Nephron (organoid): Measurements from ENCODE around the gene UVRAG.

Experiments used
- H3K27ac Mint-ChIP-seq, 3 experiments: 2 replicates each; pipeline ENCODE4 v1.8.0; 2020; ENCODE audit warnings: mixed read lengths in 3 of 3, mild to moderate bottlenecking in 2 of 3, moderate library complexity in 1 of 3
- H3K27me3 Mint-ChIP-seq: 2 replicates; pipeline ENCODE4 v1.8.0; 2021; ENCODE audit warnings: low read depth, mild to moderate bottlenecking, moderate library complexity, mixed read lengths
- H3K36me3 Mint-ChIP-seq: 2 replicates; pipeline ENCODE4 v1.8.0; 2020; ENCODE audit warnings: low read depth, mixed read lengths
- H3K4me1 Mint-ChIP-seq: 2 replicates; pipeline ENCODE4 v1.8.0; 2020; ENCODE audit warnings: mixed read lengths
- H3K4me3 Mint-ChIP-seq, 3 experiments: 2 replicates each; pipeline ENCODE4 v1.8.0; 2020; ENCODE audit warnings: mild to moderate bottlenecking in 3 of 3, mixed read lengths in 3 of 3, moderate library complexity in 2 of 3
- H3K9me3 Mint-ChIP-seq: 2 replicates; pipeline ENCODE4 v1.8.0; 2020; ENCODE audit warnings: mixed read lengths
- TF ChIP-seq, protein P1 (sequence below), 3 experiments: fragments of 200-600 bp; sonication (generic); IDR thresholded peaks; one replicate each; pipeline ENCODE4 v1.5.0; 2021; ENCODE audit warnings: antibody characterized with exemption in 3 of 3; ENCODE audit not compliant: unreplicated experiment in 3 of 3

Gene UVRAG

DNA sequence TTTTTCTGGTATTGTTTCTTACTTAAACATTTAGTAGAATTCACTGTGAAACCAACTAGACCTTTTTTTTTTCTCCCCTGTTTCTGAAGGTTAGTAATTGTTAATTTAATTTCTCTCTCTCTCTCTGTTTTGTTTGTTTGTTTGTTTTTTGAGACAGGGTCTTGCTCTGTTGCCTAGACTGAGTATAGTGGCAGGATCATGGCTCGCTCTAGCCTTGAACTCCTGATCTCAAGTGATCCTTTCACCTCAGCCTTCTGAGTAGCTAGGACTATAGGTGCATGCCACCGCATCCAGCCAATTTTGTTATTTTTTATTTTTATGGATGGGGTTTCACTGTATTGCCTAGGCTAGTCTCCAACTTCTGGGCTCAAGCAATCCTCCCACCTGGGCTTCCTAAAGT is 165.0 kb downstream of the UVRAG start:
- H3K27me3 Mint-ChIP-seq, result no peaks in the 10 kb centered on the region
- H3K4me1 Mint-ChIP-seq, result peaks cover 12% of the 10 kb centered on the region
- H3K27ac Mint-ChIP-seq, result peak overlapping the region; percentile 40 to 91 (median 90)
- H3K9me3 Mint-ChIP-seq, result peaks cover 42% of the 10 kb centered on the region
- TF ChIP-seq, protein P1, sequence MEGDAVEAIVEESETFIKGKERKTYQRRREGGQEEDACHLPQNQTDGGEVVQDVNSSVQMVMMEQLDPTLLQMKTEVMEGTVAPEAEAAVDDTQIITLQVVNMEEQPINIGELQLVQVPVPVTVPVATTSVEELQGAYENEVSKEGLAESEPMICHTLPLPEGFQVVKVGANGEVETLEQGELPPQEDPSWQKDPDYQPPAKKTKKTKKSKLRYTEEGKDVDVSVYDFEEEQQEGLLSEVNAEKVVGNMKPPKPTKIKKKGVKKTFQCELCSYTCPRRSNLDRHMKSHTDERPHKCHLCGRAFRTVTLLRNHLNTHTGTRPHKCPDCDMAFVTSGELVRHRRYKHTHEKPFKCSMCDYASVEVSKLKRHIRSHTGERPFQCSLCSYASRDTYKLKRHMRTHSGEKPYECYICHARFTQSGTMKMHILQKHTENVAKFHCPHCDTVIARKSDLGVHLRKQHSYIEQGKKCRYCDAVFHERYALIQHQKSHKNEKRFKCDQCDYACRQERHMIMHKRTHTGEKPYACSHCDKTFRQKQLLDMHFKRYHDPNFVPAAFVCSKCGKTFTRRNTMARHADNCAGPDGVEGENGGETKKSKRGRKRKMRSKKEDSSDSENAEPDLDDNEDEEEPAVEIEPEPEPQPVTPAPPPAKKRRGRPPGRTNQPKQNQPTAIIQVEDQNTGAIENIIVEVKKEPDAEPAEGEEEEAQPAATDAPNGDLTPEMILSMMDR (IDR thresholded peaks at IDR 0.05; ENCODE audit: unreplicated experiment in 3 of 3), result no peak
- peak overlapping the region; percentile 77 to 87 (median 83) for H3K4me3 Mint-ChIP-seq
- peaks cover 69% of the 10 kb centered on the region for H3K36me3 Mint-ChIP-seq

DNA sequence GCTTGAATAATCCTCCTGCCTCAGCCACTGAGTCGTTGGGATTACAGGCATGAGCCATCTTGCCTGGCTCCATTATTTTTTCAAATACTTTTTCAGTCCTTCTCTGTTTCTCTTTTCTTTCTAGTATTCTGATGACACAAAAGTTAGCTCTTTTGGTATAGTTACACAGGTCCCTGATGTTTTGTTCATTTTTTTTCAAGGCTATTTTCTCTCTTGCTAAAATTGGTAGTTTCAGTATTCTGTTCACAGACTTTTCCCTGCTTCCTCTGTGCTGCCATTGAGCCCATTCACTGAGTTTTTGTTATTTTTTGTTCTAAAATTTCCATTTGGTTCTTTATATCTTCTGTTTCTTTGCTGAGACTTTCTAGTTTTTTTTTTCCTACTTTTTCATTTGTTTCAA is 166.5 kb downstream of the UVRAG start:
- Mint-ChIP-seq H3K27me3 (no peaks in the 10 kb centered on the region), H3K4me1 (peaks cover 12% of the 10 kb centered on the region), H3K36me3 (peaks cover 69% of the 10 kb centered on the region), H3K9me3 (peaks cover 33% of the 10 kb centered on the region), H3K27ac (peak overlapping the region; percentile 24 to 79 (median 34)), H3K4me3 (peak overlapping the region; percentile 76 to 83 (median 79))
- TF ChIP-seq, protein P1 (IDR thresholded peaks at IDR 0.05; ENCODE audit: unreplicated experiment in 3 of 3), result no peak

DNA sequence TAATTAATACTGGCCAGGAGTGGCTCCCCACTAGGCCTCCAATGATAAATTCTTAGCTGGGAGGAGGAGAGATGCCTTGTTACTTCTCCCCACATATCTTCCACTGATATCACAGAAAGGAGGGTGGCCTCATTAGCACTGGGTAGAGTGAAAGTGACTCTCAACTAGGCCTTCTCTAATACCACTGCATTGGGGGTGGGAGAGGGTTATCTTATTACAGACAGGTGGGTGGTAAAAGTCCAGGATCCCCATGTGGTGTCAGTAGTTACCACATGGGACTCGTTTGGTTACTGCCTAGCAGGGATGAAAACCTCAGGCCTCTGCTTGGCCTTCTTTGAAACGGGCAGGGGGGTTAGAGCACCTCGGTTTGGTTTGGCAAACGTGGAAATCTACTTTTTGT is 167.3 kb downstream of the UVRAG start:
- Mint-ChIP-seq H3K9me3 (peaks cover 28% of the 10 kb centered on the region), H3K27ac (no peak overlapping the region), H3K4me1 (peaks cover 12% of the 10 kb centered on the region), H3K4me3 (peak overlapping the region; percentile 76 to 83 (median 79)), H3K36me3 (peaks cover 69% of the 10 kb centered on the region), H3K27me3 (no peaks in the 10 kb centered on the region)
- TF ChIP-seq, protein P1 (IDR thresholded peaks at IDR 0.05; ENCODE audit: unreplicated experiment in 3 of 3), result no peak

DNA sequence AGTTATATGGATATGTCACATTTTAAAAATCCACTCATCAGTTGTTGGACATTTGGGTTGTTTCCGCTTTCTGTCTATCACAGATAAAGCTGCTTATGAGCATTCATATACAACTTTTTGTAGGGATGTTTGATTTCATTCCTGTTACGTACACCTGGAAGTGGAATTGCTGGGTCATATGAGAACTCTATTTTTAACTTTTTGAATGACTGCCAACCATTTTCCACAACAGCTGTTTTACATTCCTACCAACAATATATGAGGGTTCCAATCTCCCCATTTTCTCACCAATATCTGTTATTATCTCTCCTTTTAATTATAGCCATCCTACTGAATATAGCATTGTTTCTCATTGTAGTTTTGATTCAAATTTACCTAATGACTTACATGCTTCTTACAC is 172.0 kb downstream of the UVRAG start:
- peaks cover 5% of the 10 kb centered on the region for H3K4me1 Mint-ChIP-seq
- H3K27me3 Mint-ChIP-seq, result no peaks in the 10 kb centered on the region
- no peak overlapping the region for H3K27ac Mint-ChIP-seq
- TF ChIP-seq, protein P1 (IDR thresholded peaks at IDR 0.05; ENCODE audit: unreplicated experiment in 3 of 3), result no peak
- H3K36me3 Mint-ChIP-seq, result peaks cover 65% of the 10 kb centered on the region
- no peak overlapping the region for H3K4me3 Mint-ChIP-seq
- peaks cover 5% of the 10 kb centered on the region for H3K9me3 Mint-ChIP-seq

DNA sequence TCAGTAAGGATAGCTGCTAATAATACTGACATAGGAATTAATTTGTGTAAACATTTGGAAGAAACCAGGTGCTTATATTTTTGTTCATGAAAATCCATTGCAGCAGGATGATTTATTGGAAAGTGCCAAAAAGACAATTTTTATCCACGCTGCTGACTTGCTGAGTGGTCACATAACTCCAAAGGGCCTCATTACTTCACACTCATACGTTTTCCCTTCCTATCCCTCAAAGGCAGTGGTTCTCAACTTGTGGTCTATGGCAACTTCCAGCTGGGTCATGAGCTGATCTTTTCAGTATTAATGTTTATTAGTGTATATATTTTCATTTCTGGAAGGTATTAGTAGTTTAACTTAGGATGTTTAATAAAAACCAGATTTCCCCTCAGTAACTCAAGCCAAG is 178.1 kb downstream of the UVRAG start:
- H3K4me3 Mint-ChIP-seq, result no peak overlapping the region
- peaks cover 2% of the 10 kb centered on the region for H3K9me3 Mint-ChIP-seq
- H3K27me3 Mint-ChIP-seq, result no peaks in the 10 kb centered on the region
- H3K4me1 Mint-ChIP-seq, result peaks cover 29% of the 10 kb centered on the region
- H3K36me3 Mint-ChIP-seq, result peaks cover 27% of the 10 kb centered on the region
- TF ChIP-seq, protein P1 (IDR thresholded peaks at IDR 0.05; ENCODE audit: unreplicated experiment in 3 of 3), result no peak
- no peak overlapping the region for H3K27ac Mint-ChIP-seq

DNA sequence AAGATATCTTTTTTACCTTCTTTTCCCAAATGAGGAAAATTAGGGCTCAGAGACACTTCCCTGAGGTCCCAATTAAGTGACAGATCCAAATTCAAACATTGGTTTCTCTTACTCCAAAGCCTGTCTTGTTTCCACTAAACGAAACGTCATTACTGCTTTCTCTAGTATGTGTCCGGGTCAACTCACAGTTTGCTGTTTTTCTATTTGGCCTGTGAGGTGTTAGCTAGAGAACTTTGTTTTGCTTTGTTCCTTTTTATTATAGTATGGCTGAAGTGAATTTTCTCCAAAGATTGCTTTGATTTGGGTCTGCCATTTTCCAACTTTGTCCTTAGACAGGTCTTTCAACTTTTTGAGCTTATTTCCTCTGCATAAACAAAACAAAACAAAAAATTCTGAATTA is 179.6 kb downstream of the UVRAG start:
- peaks cover 21% of the 10 kb centered on the region for H3K36me3 Mint-ChIP-seq
- no peak overlapping the region for H3K4me3 Mint-ChIP-seq
- no peak overlapping the region for H3K27ac Mint-ChIP-seq
- TF ChIP-seq, protein P1 (IDR thresholded peaks at IDR 0.05; ENCODE audit: unreplicated experiment in 3 of 3), result no peak
- no peaks in the 10 kb centered on the region for H3K27me3 Mint-ChIP-seq
- H3K9me3 Mint-ChIP-seq, result peaks cover 5% of the 10 kb centered on the region
- H3K4me1 Mint-ChIP-seq, result peaks cover 29% of the 10 kb centered on the region
